H9 (cell line): Measurements from ENCODE around the gene C1QL4. TPM values are rescaled to one million over a fixed set of nuclear protein-coding genes. Genes with fewer than 3 reads are reported as not detected.
A peak's percentile ranks its signal among the peaks of the same experiment; 100 is the strongest.

Source experiments
- DNase-seq: peaks from one replicate; pipeline ENCODE4 v3.0.0-alpha.2; 2017
- H2AFZ ChIP-seq: one replicate; pipeline ENCODE4 v1.6.1; 2013; ENCODE audit warnings: mild to moderate bottlenecking, low read length, control low read depth, moderate library complexity
- H2AK5ac ChIP-seq: 2 replicates; pipeline ENCODE4 v1.6.1; 2013; ENCODE audit warnings: low read length, control low read depth, mixed read lengths; ENCODE audit not compliant: insufficient read length
- H2BK120ac ChIP-seq: one replicate; pipeline ENCODE4 v1.6.1; 2013; ENCODE audit warnings: low read depth, mild to moderate bottlenecking, low read length, control low read depth, inconsistent platforms; ENCODE audit not compliant: poor library complexity, severe bottlenecking
- H2BK12ac ChIP-seq: 2 replicates; pipeline ENCODE4 v1.6.1; 2013; ENCODE audit warnings: low read length, control low read depth, mixed read lengths, low read depth; ENCODE audit not compliant: insufficient read length
- H2BK15ac ChIP-seq: 2 replicates; pipeline ENCODE4 v1.6.1; 2013; ENCODE audit warnings: low read depth, low read length, control low read depth
- H2BK20ac ChIP-seq: one replicate; pipeline ENCODE4 v1.6.1; 2013; ENCODE audit warnings: low read depth, mild to moderate bottlenecking, low read length, control low read depth, inconsistent platforms; ENCODE audit not compliant: poor library complexity, severe bottlenecking
- H2BK5ac ChIP-seq: 2 replicates; pipeline ENCODE4 v1.6.1; 2013; ENCODE audit warnings: low read length, control low read depth, mixed read lengths; ENCODE audit not compliant: insufficient read length
- H3K14ac ChIP-seq: 2 replicates; pipeline ENCODE4 v1.6.1; 2013; ENCODE audit warnings: low read length, control low read depth; ENCODE audit not compliant: insufficient read depth
- H3K18ac ChIP-seq: 2 replicates; pipeline ENCODE4 v1.6.1; 2013; ENCODE audit warnings: low read depth, mild to moderate bottlenecking, mixed read lengths, low read length, control low read depth; ENCODE audit not compliant: insufficient read length
- H3K23ac ChIP-seq: 2 replicates; pipeline ENCODE4 v1.6.1; 2013; ENCODE audit warnings: low read length, control low read depth, mixed read lengths, low read depth; ENCODE audit not compliant: insufficient read length
- H3K23me2 ChIP-seq: 2 replicates; pipeline ENCODE4 v1.6.1; 2013; ENCODE audit warnings: low read depth, mild to moderate bottlenecking, mixed read lengths, low read length, control low read depth; ENCODE audit not compliant: insufficient read length, poor library complexity, severe bottlenecking
- H3K27ac ChIP-seq: 2 replicates; pipeline ENCODE4 v1.5.1; 2013; ENCODE audit warnings: low read length, control low read depth, mixed read lengths, low read depth; ENCODE audit not compliant: insufficient read length
- H3K27me3 ChIP-seq: 2 replicates; pipeline ENCODE4 v1.6.1; 2013; ENCODE audit warnings: low read length, control low read depth, inconsistent platforms; ENCODE audit not compliant: insufficient read depth
- H3K4ac ChIP-seq: 2 replicates; pipeline ENCODE4 v1.6.1; 2013; ENCODE audit warnings: low read depth, mild to moderate bottlenecking, control low read depth, inconsistent platforms, low read length, moderate library complexity
- H3K4me1 ChIP-seq: 2 replicates; pipeline ENCODE4 v1.6.1; 2013; ENCODE audit warnings: low read length, control low read depth, inconsistent platforms; ENCODE audit not compliant: insufficient read depth
- H3K4me2 ChIP-seq: 2 replicates; pipeline ENCODE4 v1.6.1; 2013; ENCODE audit warnings: low read length, control low read depth, mixed read lengths; ENCODE audit not compliant: insufficient read length, insufficient read depth
- H3K56ac ChIP-seq: 2 replicates; pipeline ENCODE4 v1.6.1; 2013; ENCODE audit warnings: low read depth, mild to moderate bottlenecking, mixed read lengths, low read length, control low read depth; ENCODE audit not compliant: insufficient read length
- H3K79me1 ChIP-seq: 2 replicates; pipeline ENCODE4 v1.6.1; 2013; ENCODE audit warnings: low read depth, mild to moderate bottlenecking, moderate library complexity, low read length, control low read depth, inconsistent platforms; ENCODE audit not compliant: insufficient read depth, poor library complexity, severe bottlenecking
- H3K79me2 ChIP-seq: 2 replicates; pipeline ENCODE4 v1.6.1; 2013; ENCODE audit warnings: low read length, control low read depth, inconsistent platforms; ENCODE audit not compliant: insufficient read depth
- H3K9ac ChIP-seq: 2 replicates; pipeline ENCODE4 v1.6.1; 2013; ENCODE audit warnings: low read length, control low read depth, mixed read lengths; ENCODE audit not compliant: insufficient read length; ENCODE audit errors: extremely low read depth
- H3K9me3 ChIP-seq: one replicate; pipeline ENCODE4 v1.6.1; 2013; ENCODE audit warnings: low read depth, low read length, inconsistent platforms; ENCODE audit not compliant: control insufficient read depth
- H3T11ph ChIP-seq: one replicate; pipeline ENCODE4 v1.6.1; 2013; ENCODE audit warnings: mild to moderate bottlenecking, low read length, control low read depth, inconsistent platforms
- H4K20me1 ChIP-seq: one replicate; pipeline ENCODE4 v1.6.1; 2013; ENCODE audit not compliant: control insufficient read depth, insufficient read length, insufficient read depth
- H4K5ac ChIP-seq: 2 replicates; pipeline ENCODE4 v1.6.1; 2013; ENCODE audit warnings: low read depth, mild to moderate bottlenecking, mixed read lengths, low read length, control low read depth; ENCODE audit not compliant: insufficient read length
- H4K8ac ChIP-seq: replicated peaks from 2 replicates; pipeline ENCODE4 v1.6.1; 2013; ENCODE audit warnings: low read length, control low read depth, mixed read lengths, low read depth; ENCODE audit not compliant: insufficient read length
- H4K91ac ChIP-seq: 2 replicates; pipeline ENCODE4 v1.6.1; 2013; ENCODE audit warnings: low read depth, mild to moderate bottlenecking, moderate library complexity, mixed read lengths, low read length, control low read depth; ENCODE audit not compliant: insufficient read length
- H3K27ac Mint-ChIP-seq, 3 experiments: 2 replicates in 2 of 3; 3 replicates in 1 of 3; pipeline ENCODE4 v1.8.0; 2020 to 2021; ENCODE audit warnings: mixed read lengths in 3 of 3, mild to moderate bottlenecking in 1 of 3, moderate library complexity in 1 of 3
- H3K27me3 Mint-ChIP-seq: 2 replicates; pipeline ENCODE4 v1.8.0; 2021; ENCODE audit warnings: low read depth, mild to moderate bottlenecking, moderate library complexity, mixed read lengths
- H3K36me3 Mint-ChIP-seq, 3 experiments: 2 replicates in 2 of 3; 3 replicates in 1 of 3; pipeline ENCODE4 v1.8.0; 2020 to 2021; ENCODE audit warnings: low read depth in 3 of 3, mixed read lengths in 3 of 3; ENCODE audit not compliant: insufficient read depth in 1 of 3
- H3K4me1 Mint-ChIP-seq, 2 experiments: 2 replicates each; pipeline ENCODE4 v1.8.0; 2020; ENCODE audit warnings: mixed read lengths in 2 of 2
- H3K4me3 Mint-ChIP-seq, 2 experiments: 2 replicates in 1 of 2; 3 replicates in 1 of 2; pipeline ENCODE4 v1.8.0; 2020 to 2021; ENCODE audit warnings: mild to moderate bottlenecking in 2 of 2, mixed read lengths in 2 of 2, moderate library complexity in 1 of 2
- H3K9me3 Mint-ChIP-seq, 2 experiments: 2 replicates in 1 of 2; 3 replicates in 1 of 2; pipeline ENCODE4 v1.8.0; 2020; ENCODE audit warnings: mild to moderate bottlenecking in 2 of 2, mixed read lengths in 2 of 2, moderate library complexity in 1 of 2
- WGBS: extraction: QIAGEN DNeasy Blood & Tissue Kit; methylation state at CpG from one replicate; pipeline ENCODE4 v1.1.7; 2013; ENCODE audit warnings: missing lambda C conversion rate, low lambda C conversion rate, mixed read lengths; ENCODE audit not compliant: insufficient read length; ENCODE audit errors: extremely low coverage; 5-methylcytosine and 5-hydroxymethylcytosine counted together
- total RNA-seq: library from RNA; stranded (reverse); gene quantifications from 2 replicates; pipeline ENCODE4 v1.2.1, GENCODE V29; 2021
- TF ChIP-seq, protein P1 (sequence below): fragments of 200-600 bp; sonication (generic); conservative IDR thresholded peaks from 3 replicates; pipeline ENCODE4 v1.8.0; 2021; ENCODE audit warnings: antibody characterized with exemption, mild to moderate bottlenecking

C1QL4 gene
- total RNA-seq, 1 experiment from 2014 or later: 1.9 TPM

- Histone ChIP-seq H3K23ac (no peak overlapping the region), H3K4ac (no peak overlapping the region), H2BK5ac (no peak overlapping the region), H3K18ac (no peak overlapping the region), H3K14ac (no peak overlapping the region), H3K23me2 (peaks cover 9% of the 10 kb centered on the region), H3T11ph (no peak overlapping the region), H2BK120ac (no peak overlapping the region), H4K8ac (no peak overlapping the region), H4K20me1 (no peaks in the 10 kb centered on the region), H3K9ac (no peak overlapping the region), H4K91ac (no peak overlapping the region), H3K4me1 (peaks cover 4% of the 10 kb centered on the region; the same call in 1 of the 2 replicates), H3K4me2 (peak overlapping the region; percentile 46), H2AFZ (no peak overlapping the region), H3K79me2 (no peaks in the 10 kb centered on the region), H4K5ac (no peak overlapping the region), H3K27me3 (peaks cover 62% of the 10 kb centered on the region), H2BK12ac (no peak overlapping the region), H3K9me3 (no peaks in the 10 kb centered on the region), H3K79me1 (no peaks in the 10 kb centered on the region), H2BK15ac (no peak overlapping the region), H3K56ac (no peak overlapping the region), H2BK20ac (no peak overlapping the region), H2AK5ac (no peak overlapping the region), H3K27ac (no peak overlapping the region)
- Mint-ChIP-seq H3K36me3 (peaks cover 0 to 7% (median 6%) of the 10 kb centered on the region in 3 experiments; a peak in 5 of 7 replicates), H3K4me3 (peak overlapping the region; percentile 49 to 57; a peak in 2 of 5 replicates), H3K4me1 (peaks cover 34 to 45% of the 10 kb centered on the region in 2 experiments), H3K27ac (no peak overlapping the region), H3K9me3 (peaks cover 0 to 3% of the 10 kb centered on the region in 2 experiments; a peak in 2 of 5 replicates), H3K27me3 (peaks cover 87% of the 10 kb centered on the region)
- WGBS: no CpG with 5 or more reads among the region's 72 CpGs
- no peak for DNase-seq
- TF ChIP-seq, protein P1, sequence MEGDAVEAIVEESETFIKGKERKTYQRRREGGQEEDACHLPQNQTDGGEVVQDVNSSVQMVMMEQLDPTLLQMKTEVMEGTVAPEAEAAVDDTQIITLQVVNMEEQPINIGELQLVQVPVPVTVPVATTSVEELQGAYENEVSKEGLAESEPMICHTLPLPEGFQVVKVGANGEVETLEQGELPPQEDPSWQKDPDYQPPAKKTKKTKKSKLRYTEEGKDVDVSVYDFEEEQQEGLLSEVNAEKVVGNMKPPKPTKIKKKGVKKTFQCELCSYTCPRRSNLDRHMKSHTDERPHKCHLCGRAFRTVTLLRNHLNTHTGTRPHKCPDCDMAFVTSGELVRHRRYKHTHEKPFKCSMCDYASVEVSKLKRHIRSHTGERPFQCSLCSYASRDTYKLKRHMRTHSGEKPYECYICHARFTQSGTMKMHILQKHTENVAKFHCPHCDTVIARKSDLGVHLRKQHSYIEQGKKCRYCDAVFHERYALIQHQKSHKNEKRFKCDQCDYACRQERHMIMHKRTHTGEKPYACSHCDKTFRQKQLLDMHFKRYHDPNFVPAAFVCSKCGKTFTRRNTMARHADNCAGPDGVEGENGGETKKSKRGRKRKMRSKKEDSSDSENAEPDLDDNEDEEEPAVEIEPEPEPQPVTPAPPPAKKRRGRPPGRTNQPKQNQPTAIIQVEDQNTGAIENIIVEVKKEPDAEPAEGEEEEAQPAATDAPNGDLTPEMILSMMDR: no peak
Observed at GRCh38 chr12:49335955-49336644, 888 bp downstream of the C1QL4 start.
